ENCODE results near the gene APMAP.

- TF ChIP-seq MAZ (CRISPR knock-in tag; conservative IDR thresholded peaks at IDR 0.05 in 1 of 2, IDR thresholded peaks at IDR 0.05 in 1 of 2) = no peak
- TF ChIP-seq ZNF274 (IDR thresholded peaks at IDR 0.05; ENCODE audit: borderline replicate concordance, low read depth, low read length) = no peak
- no peak for TF ChIP-seq MEF2A (IDR thresholded peaks at IDR 0.05; ENCODE audit: control insufficient read depth, low read depth, low read length)
- TF ChIP-seq CTCF (IDR thresholded peaks at IDR 0.05 in 2 of 3, conservative IDR thresholded peaks at IDR 0.05 in 1 of 3; ENCODE audit: insufficient read depth in 2 of 3, low read depth in 1 of 3, low read length in 3 of 3) = no peak
- TF ChIP-seq LCOR (CRISPR knock-in tag; IDR thresholded peaks at IDR 0.05) = no peak
- no peak for TF ChIP-seq ZNF3 (CRISPR knock-in tag; IDR thresholded peaks at IDR 0.05)
- no peak for TF ChIP-seq ZNF449 (CRISPR knock-in tag; IDR thresholded peaks at IDR 0.05)
- TF ChIP-seq MAX (CRISPR knock-in tag; IDR thresholded peaks at IDR 0.05) = no peak
- no peak for TF ChIP-seq ZNF79 (CRISPR knock-in tag; IDR thresholded peaks at IDR 0.05; ENCODE audit: low read depth)
- TF ChIP-seq ZSCAN29 (IDR thresholded peaks at IDR 0.05) = no peak
- no peak for TF ChIP-seq ZNF398 (CRISPR knock-in tag; IDR thresholded peaks at IDR 0.05)
- no peak for TF ChIP-seq ARNT (IDR thresholded peaks at IDR 0.05)
These were observed 23.4 kb upstream of the APMAP start for GRCh38 chr20:25015986-25016385.

Measured in K562 (cell line).